Measurements from ENCODE around the gene BMP6.

DNA sequence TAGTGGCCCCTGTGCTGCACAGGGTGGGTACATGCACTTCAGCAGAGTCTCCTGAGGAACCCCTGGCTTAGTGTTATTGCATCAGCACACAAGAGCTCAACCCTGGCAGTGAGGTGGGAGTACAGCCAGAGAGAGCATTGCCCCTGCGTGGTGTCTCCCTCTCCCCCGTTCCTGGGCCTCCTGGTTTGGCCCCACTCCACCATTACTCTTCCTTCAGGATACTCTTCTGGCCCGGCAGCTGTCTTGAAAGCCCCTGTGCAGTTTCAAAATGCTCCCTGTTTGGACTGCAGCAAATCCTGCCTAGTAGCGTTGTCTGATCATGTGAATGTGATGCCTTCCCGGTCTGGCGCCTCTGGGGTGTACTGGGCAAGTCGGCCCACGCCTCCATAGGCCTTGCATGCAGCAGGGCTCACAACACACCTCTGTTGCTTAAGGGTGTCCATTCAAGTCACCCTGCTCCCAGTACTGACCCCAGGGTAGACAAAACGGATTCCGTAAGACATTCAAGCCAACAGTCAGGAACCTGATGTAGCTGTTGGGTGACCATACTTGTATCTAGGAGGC is 152.6 kb downstream of the BMP6 start:
- TF ChIP-seq, protein P1, sequence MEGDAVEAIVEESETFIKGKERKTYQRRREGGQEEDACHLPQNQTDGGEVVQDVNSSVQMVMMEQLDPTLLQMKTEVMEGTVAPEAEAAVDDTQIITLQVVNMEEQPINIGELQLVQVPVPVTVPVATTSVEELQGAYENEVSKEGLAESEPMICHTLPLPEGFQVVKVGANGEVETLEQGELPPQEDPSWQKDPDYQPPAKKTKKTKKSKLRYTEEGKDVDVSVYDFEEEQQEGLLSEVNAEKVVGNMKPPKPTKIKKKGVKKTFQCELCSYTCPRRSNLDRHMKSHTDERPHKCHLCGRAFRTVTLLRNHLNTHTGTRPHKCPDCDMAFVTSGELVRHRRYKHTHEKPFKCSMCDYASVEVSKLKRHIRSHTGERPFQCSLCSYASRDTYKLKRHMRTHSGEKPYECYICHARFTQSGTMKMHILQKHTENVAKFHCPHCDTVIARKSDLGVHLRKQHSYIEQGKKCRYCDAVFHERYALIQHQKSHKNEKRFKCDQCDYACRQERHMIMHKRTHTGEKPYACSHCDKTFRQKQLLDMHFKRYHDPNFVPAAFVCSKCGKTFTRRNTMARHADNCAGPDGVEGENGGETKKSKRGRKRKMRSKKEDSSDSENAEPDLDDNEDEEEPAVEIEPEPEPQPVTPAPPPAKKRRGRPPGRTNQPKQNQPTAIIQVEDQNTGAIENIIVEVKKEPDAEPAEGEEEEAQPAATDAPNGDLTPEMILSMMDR (IDR thresholded peaks at IDR 0.05; ENCODE audit: extremely low read depth in 1 of 2, insufficient read depth in 1 of 2, low read depth in 1 of 2, low read length in 2 of 2), result no peak
- TF ChIP-seq MYC (IDR thresholded peaks at IDR 0.05; ENCODE audit: low read depth, low read length) (no peak), POLR2A (IDR thresholded peaks at IDR 0.05; ENCODE audit: low read depth, low read length) (peak; percentile 45), POLR2AphosphoS5 (IDR thresholded peaks at IDR 0.05; ENCODE audit: insufficient read depth, low read depth, low read length) (no peak), EZH2 (IDR thresholded peaks at IDR 0.05; ENCODE audit: borderline replicate concordance, low read depth, low read length, severe bottlenecking) (no peak), GATA2 (IDR thresholded peaks at IDR 0.05; ENCODE audit: insufficient read depth, insufficient read length, low read depth, low read length) (no peak), JUN (IDR thresholded peaks at IDR 0.05; ENCODE audit: borderline replicate concordance, insufficient read depth, insufficient read length, low read depth) (no peak), FOS (IDR thresholded peaks at IDR 0.05; ENCODE audit: borderline replicate concordance, insufficient read depth, low read length) (no peak)
- TF ChIP-seq, protein P2, sequence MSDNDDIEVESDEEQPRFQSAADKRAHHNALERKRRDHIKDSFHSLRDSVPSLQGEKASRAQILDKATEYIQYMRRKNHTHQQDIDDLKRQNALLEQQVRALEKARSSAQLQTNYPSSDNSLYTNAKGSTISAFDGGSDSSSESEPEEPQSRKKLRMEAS (IDR thresholded peaks at IDR 0.05; ENCODE audit: insufficient read depth, insufficient read length), result no peak

Measured in endothelial cell of umbilical vein (primary cell).